MV-4-11 (cell line): ENCODE results near the gene SPOCK2.

Source experiments
- DNase-seq: peaks from one replicate; lab custom pipeline; 2025; lab: John Stamatoyannopoulos, UW

Gene SPOCK2

DNA sequence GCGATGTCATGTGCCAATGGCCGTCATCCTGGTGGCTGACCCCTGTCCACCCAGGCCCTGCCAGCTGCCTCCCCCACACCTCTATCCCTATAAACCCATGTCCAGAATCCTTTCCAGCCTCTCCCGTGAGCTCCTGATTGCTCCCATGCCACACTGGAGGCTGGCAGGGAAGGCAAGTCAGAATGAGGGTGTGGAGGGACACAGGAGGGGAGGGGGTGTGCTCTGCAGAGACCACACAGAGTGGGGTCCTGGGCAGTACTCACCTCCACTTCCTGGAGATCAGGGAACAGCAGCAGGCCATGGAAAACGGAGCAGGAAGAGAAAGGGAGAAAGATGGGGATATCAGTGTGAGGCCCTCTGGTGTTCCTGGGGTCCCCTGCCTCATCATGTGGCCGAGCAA, 15.7 kb downstream of the SPOCK2 start:
- no peak for DNase-seq

GRCh38 chr10:72072046-72072445, 16.3 kb downstream of the SPOCK2 start:
- DNase-seq, result no peak

- no peak for DNase-seq
These were observed 18.4 kb downstream of the SPOCK2 start for GRCh38 chr10:72069751-72070526.

DNA sequence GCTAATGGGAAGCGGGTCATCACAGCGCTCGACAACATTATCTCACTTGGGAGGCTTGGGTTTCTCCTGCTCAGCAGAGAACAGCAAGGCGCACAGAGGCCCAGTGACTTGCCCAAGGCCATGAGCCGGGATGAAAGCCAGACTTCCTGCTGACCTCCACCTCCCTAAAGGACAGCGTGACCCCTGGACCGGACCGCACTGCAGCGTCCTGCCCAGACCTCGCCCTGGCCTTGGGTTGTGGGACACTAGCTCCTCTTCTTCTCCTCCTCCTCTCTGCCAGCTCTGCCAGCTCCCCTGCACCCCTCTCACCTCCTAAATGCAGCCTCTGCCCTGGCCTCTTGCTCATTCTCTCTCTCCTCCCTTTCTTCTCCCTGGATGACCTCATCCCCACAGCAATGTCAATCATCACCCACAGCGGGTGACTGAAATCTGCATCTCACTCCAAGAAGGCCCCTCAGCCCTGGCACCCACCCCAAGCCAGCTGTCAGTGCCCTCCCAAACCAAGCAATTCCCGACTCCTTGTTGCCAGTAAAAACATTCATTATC, 19.4 kb downstream of the SPOCK2 start:
- no peak for DNase-seq

- no peak for DNase-seq
These were observed 20.1 kb downstream of the SPOCK2 start for GRCh38 chr10:72068126-72068765.

GRCh38 chr10:72067463-72068125, 20.8 kb downstream of the SPOCK2 start:
- no peak for DNase-seq

DNA sequence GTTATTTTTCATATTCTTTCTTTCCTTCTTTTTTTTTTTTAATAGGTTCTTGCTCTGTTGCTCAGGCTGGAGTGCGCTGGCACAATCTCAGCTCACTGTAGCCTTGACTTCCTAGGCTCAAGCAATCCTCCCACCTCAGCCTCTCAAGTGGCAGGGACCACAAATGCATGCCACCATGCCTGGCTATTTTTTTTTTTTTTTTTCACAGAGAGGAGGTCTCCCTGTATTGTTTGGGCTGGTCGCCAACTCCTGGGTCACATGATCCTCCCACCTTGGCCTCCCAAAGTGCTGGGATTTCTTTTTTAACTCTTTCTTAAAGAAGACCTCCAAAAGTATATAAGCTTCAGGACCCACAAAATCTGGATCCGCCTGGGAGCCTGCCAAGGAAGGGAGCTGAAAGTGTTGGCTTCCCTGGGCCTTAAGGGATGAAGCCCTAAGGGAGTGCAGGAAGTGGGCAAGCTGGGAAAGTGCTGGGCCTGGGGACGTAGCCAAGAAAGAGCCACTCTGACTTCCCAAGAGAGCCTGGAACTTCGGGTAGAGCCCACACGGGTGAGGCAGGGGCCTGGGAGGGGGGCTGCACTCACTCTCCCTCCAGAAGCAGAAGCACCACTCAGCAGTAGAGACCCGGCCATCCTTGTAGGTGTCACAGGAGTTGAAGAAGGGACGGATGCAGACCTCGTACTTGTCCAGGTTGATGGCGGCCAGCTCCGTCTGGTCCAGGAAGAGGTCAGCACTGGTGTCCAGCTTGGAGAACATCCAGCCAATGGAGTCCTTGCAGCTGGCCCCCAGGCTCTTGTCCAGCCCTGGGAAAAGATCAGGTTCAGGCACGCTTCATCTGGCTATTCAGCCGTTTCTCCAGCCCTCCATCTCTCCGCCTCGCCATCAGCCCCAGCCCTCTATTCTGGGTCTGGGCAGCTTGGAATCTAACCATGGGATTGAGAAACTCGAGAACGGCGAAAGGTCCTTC, 21.8 kb downstream of the SPOCK2 start:
- no peak for DNase-seq

DNA sequence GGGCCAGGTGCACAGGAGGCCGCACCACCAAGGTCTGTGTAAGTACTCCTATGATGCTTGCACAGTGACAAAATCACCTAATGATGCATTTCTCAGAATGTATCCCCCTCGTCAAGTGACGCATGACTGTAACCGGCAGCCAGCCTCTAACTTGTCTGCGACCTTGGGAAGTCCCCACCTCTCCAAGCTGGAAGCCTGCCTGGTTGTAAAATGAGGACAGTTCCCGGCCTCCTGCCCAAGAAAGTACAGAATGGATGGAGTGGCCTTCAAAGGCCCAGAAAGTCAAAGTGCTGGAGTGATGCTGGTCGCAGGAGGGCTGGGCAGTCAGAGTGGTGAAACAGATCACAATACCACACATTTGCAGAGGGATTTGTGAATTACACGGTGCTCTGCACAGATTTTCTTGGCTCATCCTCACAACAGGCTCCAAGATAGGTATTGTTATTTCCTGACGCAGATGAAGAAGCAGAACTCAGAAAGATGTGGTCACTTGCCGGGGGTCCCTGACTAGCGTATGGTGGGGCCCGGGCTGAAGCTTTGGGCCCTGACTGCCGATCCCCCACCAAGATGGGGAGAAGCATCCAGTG, 22.8 kb downstream of the SPOCK2 start:
- no peak for DNase-seq

GRCh38 chr10:72063703-72064391, 24.5 kb downstream of the SPOCK2 start:
- no peak for DNase-seq

GRCh38 chr10:72062832-72063702, 25.3 kb downstream of the SPOCK2 start:
- DNase-seq, result no peak

DNA sequence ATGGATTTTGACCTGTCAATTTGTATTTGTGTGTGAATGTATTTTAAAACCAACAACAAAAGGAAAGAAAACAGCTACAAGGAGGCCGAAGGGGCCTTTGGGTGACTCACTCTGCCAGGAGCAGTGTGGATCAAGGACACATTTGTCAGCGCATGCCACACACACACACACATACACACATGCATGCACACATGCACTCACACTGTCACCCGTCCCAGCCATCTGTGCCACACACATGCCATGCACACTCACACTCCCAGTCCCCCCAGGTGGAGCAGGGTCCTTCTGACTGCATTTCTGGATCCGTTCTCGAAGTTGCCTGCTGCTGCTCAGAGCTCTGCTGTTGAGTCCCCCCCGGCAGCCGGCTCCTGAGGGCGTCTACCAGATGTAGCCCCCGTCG, 26.0 kb downstream of the SPOCK2 start:
- DNase-seq, result no peak

GRCh38 chr10:72061930-72062329, 26.4 kb downstream of the SPOCK2 start:
- DNase-seq, result no peak

DNA sequence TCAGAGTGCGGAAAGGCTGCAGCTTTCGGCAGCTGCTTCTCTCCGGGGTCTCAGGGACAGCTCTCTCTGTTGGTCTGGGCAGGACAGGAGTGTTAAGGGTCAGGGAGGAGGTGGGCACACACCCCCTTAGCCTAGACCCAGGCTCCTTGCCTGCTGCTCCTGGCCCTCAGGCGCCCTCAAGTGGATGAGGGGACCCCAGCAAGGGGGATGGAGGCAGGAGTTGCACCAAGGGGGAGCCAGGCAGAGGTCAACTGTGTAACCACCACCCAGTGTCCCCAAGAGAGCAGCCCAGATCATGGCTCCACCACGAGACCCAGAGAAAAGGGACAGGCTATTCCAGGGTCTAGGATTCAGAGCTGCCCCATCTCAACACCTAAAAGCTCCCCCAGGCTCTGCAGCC, 26.9 kb downstream of the SPOCK2 start:
- DNase-seq, result no peak

DNA sequence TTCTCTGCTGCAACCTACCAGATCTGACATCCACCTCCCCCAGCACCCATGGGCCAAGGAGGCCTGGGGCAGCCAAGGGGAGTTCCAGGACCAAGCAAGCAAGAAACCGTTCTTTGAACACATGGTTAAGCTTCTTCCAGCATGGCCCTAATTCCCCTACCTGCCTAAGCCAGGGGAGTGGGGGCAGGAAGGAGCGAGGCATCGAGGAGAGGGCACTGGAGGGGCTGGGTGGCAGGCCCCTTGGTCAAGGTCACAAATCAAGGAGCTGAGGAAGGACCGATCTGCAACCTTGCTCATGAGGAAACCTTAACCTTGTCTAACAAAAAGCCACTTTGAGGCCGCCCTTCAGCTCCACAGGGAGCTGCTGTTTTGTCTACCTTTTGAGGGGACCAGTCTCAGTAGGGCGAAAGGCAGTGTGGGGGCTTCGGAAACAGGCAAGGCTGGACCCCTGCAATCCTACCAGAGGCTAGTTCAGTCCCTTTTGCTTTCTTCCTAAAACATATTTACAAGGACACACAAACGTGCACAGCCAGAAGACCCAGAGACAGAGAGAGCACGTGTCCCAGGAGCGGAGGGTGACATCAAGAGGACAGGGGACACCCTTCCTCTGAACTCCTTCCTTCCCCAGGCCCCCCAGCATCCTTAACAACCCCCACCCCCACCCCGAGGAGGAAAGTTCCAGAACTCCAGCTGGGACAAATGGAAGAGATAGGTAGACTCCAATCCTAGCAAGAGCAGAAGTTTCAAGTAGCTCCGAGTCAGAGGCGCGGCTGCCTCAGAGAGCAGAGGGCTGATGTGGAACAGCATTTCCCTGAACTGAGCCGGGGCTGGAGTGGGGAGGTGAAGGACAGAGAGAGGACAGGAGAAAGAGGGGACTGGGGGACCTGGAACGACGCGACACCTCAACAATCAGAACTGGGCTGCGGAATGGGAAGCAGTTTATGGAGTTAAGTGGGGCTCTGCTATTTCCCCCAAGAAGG, 28.2 kb downstream of the SPOCK2 start:
- DNase-seq, result no peak

GRCh38 chr10:72058989-72059842, 29.1 kb downstream of the SPOCK2 start:
- DNase-seq, result no peak

- DNase-seq, result no peak
These were observed 29.9 kb downstream of the SPOCK2 start for GRCh38 chr10:72058347-72058898.
